Measurements from ENCODE around the gene TRIM9.

Gene TRIM9

DNA sequence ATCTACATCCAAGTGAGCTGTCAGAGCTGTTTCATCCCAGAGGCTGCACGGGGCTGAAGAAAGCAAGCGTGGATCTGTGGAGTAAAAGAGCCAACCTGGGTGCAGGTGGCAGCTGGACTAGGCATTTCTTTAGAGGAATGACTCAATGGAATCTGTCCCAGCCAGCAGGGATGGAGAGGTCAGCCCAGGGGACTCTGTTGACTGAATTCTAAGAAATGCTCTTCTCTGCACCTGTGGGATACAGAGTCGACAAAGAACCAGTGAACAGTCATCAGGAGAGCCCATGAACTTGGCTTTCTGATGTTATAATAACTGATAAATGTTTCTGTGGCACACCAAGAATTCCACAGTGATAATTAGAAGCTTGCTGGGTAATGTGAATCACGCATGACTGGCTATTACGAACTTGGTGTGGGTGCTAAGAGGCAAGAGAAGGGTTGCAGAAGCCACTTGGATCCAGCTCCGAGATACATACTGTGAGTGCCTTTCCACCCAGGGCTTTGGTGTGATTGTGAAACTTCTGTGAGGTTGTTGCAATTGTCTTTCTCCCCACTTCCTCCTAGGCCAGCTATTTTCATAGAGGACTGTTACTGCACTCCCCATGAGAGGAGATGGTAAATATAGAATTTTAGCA, 166.8 kb downstream of the TRIM9 start:
- TF ChIP-seq EZH2phosphoT487 (IDR thresholded peaks at IDR 0.05; ENCODE audit: low read depth) = no peak
- TF ChIP-seq, protein P1, sequence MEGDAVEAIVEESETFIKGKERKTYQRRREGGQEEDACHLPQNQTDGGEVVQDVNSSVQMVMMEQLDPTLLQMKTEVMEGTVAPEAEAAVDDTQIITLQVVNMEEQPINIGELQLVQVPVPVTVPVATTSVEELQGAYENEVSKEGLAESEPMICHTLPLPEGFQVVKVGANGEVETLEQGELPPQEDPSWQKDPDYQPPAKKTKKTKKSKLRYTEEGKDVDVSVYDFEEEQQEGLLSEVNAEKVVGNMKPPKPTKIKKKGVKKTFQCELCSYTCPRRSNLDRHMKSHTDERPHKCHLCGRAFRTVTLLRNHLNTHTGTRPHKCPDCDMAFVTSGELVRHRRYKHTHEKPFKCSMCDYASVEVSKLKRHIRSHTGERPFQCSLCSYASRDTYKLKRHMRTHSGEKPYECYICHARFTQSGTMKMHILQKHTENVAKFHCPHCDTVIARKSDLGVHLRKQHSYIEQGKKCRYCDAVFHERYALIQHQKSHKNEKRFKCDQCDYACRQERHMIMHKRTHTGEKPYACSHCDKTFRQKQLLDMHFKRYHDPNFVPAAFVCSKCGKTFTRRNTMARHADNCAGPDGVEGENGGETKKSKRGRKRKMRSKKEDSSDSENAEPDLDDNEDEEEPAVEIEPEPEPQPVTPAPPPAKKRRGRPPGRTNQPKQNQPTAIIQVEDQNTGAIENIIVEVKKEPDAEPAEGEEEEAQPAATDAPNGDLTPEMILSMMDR (IDR thresholded peaks at IDR 0.05; ENCODE audit: low read depth, low read length) = no peak
- Histone ChIP-seq H3K9ac (ENCODE audit: low read length) (no peak overlapping the region), H3K4me1 (ENCODE audit: low read length) (no peaks in the 10 kb centered on the region), H2AFZ (ENCODE audit: low read depth, low read length) (no peak overlapping the region), H3K79me2 (ENCODE audit: low read length) (no peaks in the 10 kb centered on the region), H3K4me2 (ENCODE audit: low read length) (no peak overlapping the region), H3K36me3 (replicated peaks; ENCODE audit: low read depth, low read length) (no peaks in the 10 kb centered on the region), H4K20me1 (ENCODE audit: insufficient read depth, low read length) (no peaks in the 10 kb centered on the region), H3K9me3 (ENCODE audit: insufficient read depth, low read length) (no peaks in the 10 kb centered on the region), H3K27me3 (ENCODE audit: low read depth, low read length) (peaks cover 3% of the 10 kb centered on the region; the same call in 1 of the 2 replicates), H3K4me3 (ENCODE audit: low read length) (no peak overlapping the region), H3K27ac (ENCODE audit: low read length) (no peak overlapping the region)

DNA sequence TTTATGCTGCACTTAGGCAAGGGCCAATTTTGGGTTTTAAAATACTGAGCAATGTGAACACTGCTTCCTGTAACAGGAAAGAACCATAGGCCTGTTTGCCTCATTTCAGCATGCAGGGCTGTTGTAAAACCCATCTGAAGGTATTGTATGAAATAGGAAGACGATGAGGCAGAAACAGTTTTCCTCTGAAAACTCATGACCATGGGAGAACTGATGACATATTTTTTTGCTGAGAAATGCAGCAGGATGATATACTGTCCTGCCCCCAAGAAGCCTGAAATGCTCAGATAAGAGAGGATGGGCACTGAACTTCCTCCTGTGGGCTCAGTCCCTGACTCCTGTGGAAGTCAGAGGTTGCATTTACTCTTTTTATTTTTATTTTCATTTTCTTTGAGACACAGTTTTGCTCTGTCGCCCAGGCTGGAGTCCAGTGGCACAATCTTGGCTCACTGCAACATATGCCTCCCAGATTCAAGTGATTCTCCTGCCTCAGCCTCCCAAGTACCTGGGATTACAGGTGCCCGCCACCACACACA, 168.0 kb downstream of the TRIM9 start:
- Histone ChIP-seq H3K27ac (ENCODE audit: low read length) (no peak overlapping the region), H3K4me2 (ENCODE audit: low read length) (no peak overlapping the region), H2AFZ (ENCODE audit: low read depth, low read length) (no peak overlapping the region), H3K27me3 (ENCODE audit: low read depth, low read length) (peaks cover 3% of the 10 kb centered on the region; the same call in 1 of the 2 replicates), H3K9me3 (ENCODE audit: insufficient read depth, low read length) (no peaks in the 10 kb centered on the region), H4K20me1 (ENCODE audit: insufficient read depth, low read length) (no peaks in the 10 kb centered on the region), H3K9ac (ENCODE audit: low read length) (no peak overlapping the region), H3K36me3 (replicated peaks; ENCODE audit: low read depth, low read length) (no peaks in the 10 kb centered on the region), H3K79me2 (ENCODE audit: low read length) (no peaks in the 10 kb centered on the region), H3K4me3 (ENCODE audit: low read length) (no peak overlapping the region), H3K4me1 (ENCODE audit: low read length) (no peaks in the 10 kb centered on the region)
- TF ChIP-seq EZH2phosphoT487 (IDR thresholded peaks at IDR 0.05; ENCODE audit: low read depth) = no peak
- TF ChIP-seq, protein P1 (IDR thresholded peaks at IDR 0.05; ENCODE audit: low read depth, low read length) = no peak

Data from OCI-LY3 (cell line).